Eye (tissue), 1 donor: Measurements from ENCODE around the gene CHRFAM7A.
"Not testable (repeated sequence)": the region's sequence is repeated elsewhere in the genome, so short reads cannot be mapped to it uniquely, and the experiment has no call there.

Source experiments
- DNase-seq: peaks from one replicate; pipeline ENCODE4 v3.0.0-alpha.2; 2015

Gene CHRFAM7A

GRCh38 chr15:30315704-30316103 lies 77.6 kb downstream of the CHRFAM7A start:
- not testable (repeated sequence) for DNase-seq

- DNase-seq: not testable (repeated sequence)
Measured at GRCh38 chr15:30310575-30310974, 82.8 kb downstream of the CHRFAM7A start.
